Measurements from ENCODE around the gene TM2D1. TPM values are rescaled to one million over a fixed set of nuclear protein-coding genes. Genes with fewer than 3 reads are reported as not detected.

TM2D1 gene
- 38.9 and 77.1 TPM in 2 replicates for total RNA-seq

DNA sequence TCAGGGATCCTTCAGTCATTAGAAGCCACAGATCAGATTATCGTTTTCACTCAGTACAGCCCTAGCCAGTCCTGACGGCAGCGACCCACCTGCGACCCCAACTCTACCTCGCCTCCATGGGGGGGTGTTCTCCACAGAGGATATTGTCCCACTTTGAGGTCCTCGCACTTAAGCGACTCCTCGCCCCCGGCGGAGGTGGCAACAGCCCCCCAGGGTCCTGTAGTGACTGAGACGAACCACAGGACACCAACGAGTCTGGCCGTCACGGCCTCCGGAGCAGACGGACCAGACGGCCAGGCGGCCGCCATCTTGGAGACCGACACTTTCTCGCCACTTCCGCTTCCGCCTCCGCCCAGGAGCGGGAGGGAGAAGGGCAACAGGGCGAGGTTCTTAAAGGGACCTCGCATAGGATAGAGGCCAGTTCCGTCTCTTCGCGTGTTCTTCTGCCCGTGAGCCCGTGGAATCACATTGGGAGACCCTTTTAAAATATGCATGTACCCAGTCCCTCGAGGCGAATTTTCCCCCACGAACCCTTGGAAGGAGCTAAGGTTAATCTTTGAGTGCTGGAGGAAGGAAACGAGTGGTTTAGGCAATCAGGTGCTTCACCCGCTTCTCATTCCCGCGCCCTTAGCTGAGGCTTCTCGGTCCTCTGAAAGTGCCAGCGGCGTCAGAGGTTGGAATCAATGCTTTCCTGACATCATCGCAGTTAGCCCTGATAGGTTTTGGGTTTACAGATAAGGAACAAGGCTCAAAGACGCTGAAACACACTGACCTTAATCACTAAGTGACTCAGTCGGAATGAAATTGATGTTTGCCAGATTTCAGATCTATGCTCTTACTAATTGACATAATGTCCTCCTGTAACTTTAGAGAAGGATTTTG, at the start of gene TM2D1:
TM2D1 (minus strand) TSS at position 329 of the 882 bp plus-strand sequence; CDS start at position 308, 21 bp downstream.

DNA sequence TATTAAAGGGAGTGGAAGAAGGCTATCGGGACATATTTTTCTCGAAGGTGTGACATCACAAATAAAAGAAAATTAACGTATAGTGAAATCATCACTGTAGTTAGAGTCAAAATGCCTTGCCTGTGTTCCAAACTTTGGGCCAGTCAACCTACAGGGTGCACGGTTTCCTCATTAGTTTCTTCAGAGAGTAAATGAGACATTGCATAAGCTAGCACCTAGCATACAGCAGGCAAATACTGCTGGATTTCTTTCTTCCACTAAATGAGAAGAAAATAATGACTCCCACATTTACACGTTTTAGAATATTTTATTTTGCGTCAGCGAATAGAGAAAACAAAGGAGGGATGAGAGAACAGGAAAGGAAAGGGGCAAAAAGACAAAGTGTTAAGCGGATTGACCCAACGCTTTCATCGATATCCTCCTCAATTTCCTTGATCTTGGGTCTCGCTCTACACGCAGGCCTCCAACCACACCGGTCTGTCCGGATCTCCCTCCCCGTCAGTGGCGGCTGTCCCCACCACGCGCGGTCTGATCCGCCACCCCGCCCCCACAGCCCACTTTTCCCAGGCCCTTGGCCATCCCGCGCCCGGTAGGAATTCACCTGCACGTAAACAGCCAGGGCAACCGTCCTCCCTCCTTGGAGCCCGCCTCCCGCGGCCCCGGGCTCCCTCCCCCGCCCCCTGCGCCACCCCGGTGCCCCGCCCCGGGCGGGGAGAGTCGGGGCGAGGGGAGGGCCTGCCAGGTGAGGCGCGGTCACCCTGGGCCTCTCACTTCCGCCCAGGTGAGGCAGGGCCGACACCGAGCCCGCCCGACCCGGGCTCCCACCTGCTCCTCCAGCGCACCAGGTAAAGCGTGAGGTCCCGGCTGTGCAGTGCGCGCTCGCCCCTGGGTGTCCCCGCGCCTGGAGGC, 17.0 kb upstream of the TM2D1 start, which contains the start of gene PATJ:
PATJ (plus strand) TSS at position 770 of the 909 bp plus-strand sequence. CDS start 20,413 bp downstream, outside the sequence.

Other genes with a start within 250 kb of the TM2D1 start
- 2.5 and 3.4 TPM in 2 replicates for gene PATJ, start 17.3 kb upstream of the TM2D1 start, total RNA-seq

Measured in epithelial cell of alveolus of lung (primary cell).